Nephron progenitor cell (in vitro differentiated cells): ENCODE data around the gene METTL14.

Experiments
- DNase-seq: peaks from one replicate; pipeline ENCODE4 v3.0.0; 2021
- H3K27ac Mint-ChIP-seq: 2 replicates; pipeline ENCODE4 v1.8.0; 2021; ENCODE audit warnings: mild to moderate bottlenecking, moderate library complexity, mixed read lengths
- H3K27me3 Mint-ChIP-seq: 2 replicates; pipeline ENCODE4 v1.8.0; 2021; ENCODE audit warnings: mild to moderate bottlenecking, low read depth, mixed read lengths; ENCODE audit not compliant: poor library complexity
- H3K36me3 Mint-ChIP-seq: 2 replicates; pipeline ENCODE4 v1.8.0; 2021; ENCODE audit warnings: low read depth, mixed read lengths
- H3K4me1 Mint-ChIP-seq: 2 replicates; pipeline ENCODE4 v1.8.0; 2021; ENCODE audit warnings: mixed read lengths
- H3K4me3 Mint-ChIP-seq: 2 replicates; pipeline ENCODE4 v1.8.0; 2021; ENCODE audit warnings: mild to moderate bottlenecking, moderate library complexity, mixed read lengths
- H3K9me3 Mint-ChIP-seq: 2 replicates; pipeline ENCODE4 v1.8.0; 2021; ENCODE audit warnings: mild to moderate bottlenecking, moderate library complexity, mixed read lengths
- TF ChIP-seq, protein P1 (sequence below): fragments of 200-600 bp; sonication (generic); IDR thresholded peaks from 2 replicates; pipeline ENCODE4 v1.5.0; 2021; ENCODE audit warnings: antibody characterized with exemption

METTL14 gene

DNA sequence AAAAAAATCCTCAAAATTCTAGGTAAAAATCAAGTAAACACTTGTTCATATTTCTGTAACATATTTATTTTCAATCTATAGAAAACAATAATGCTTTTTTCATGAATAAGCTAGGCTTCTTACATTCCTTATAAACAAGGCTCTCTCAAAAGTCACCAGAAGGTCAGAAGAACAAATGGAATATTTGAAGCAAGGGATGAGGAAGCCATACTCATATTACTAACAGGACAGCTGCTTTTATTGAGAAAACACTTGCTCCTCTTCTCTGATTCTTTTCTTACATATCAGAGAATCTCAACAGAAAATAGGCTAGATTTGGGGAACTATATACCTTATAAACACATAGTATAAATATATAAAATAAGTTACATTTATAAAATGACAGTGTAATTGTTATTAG, 67.9 kb downstream of the METTL14 start:
- TF ChIP-seq, protein P1, sequence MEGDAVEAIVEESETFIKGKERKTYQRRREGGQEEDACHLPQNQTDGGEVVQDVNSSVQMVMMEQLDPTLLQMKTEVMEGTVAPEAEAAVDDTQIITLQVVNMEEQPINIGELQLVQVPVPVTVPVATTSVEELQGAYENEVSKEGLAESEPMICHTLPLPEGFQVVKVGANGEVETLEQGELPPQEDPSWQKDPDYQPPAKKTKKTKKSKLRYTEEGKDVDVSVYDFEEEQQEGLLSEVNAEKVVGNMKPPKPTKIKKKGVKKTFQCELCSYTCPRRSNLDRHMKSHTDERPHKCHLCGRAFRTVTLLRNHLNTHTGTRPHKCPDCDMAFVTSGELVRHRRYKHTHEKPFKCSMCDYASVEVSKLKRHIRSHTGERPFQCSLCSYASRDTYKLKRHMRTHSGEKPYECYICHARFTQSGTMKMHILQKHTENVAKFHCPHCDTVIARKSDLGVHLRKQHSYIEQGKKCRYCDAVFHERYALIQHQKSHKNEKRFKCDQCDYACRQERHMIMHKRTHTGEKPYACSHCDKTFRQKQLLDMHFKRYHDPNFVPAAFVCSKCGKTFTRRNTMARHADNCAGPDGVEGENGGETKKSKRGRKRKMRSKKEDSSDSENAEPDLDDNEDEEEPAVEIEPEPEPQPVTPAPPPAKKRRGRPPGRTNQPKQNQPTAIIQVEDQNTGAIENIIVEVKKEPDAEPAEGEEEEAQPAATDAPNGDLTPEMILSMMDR = no peak
- peaks cover 12% of the 10 kb centered on the region for H3K36me3 Mint-ChIP-seq
- no peaks in the 10 kb centered on the region for H3K27me3 Mint-ChIP-seq
- no peak for DNase-seq
- H3K4me1 Mint-ChIP-seq = no peaks in the 10 kb centered on the region
- no peak overlapping the region for H3K27ac Mint-ChIP-seq
- H3K9me3 Mint-ChIP-seq = no peaks in the 10 kb centered on the region
- no peak overlapping the region for H3K4me3 Mint-ChIP-seq

DNA sequence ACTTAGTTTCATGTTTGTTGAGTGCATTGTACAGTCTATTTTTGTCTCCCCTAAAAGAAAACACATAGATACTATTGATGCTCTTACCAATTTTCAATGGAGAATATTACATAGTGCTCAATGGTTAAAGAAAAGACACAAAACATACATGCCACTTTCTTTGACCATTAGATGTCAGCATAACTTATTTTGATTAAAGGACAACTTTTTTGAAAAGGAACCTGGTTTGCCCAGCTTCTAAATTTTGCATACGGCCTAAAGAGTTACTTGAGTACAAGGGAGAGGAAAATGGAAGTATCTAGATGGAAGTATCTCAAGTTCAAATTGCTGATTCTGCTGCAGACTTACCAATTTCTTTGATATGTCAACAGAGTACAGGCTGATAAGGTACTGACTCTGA, 68.5 kb downstream of the METTL14 start:
- no peak for DNase-seq
- H3K36me3 Mint-ChIP-seq = peaks cover 12% of the 10 kb centered on the region
- H3K27me3 Mint-ChIP-seq = no peaks in the 10 kb centered on the region
- H3K4me1 Mint-ChIP-seq = no peaks in the 10 kb centered on the region
- TF ChIP-seq, protein P1 = no peak
- no peak overlapping the region for H3K27ac Mint-ChIP-seq
- H3K9me3 Mint-ChIP-seq = no peaks in the 10 kb centered on the region
- no peak overlapping the region for H3K4me3 Mint-ChIP-seq

DNA sequence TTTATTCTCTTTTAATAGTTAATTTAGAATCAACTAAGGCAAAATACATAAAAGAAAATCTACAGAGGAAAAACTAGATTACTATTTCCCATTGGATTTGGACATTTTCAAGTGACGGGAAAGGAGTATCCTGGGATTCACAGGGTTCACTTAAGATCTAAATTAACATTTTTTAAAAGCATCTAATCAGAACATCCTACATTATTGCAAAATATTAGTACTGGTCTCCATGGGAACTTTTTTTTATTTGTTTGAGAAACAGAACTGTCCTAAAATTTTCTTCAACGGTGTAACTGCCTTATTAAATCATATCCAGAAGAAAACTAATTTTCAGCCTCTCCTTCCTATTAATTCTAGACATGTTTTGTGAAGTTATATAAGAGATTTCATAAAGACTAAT, 69.7 kb downstream of the METTL14 start:
- TF ChIP-seq, protein P1 = no peak
- H3K4me1 Mint-ChIP-seq = no peaks in the 10 kb centered on the region
- H3K9me3 Mint-ChIP-seq = no peaks in the 10 kb centered on the region
- no peak overlapping the region for H3K4me3 Mint-ChIP-seq
- no peaks in the 10 kb centered on the region for H3K27me3 Mint-ChIP-seq
- DNase-seq = no peak
- no peak overlapping the region for H3K27ac Mint-ChIP-seq
- peaks cover 12% of the 10 kb centered on the region for H3K36me3 Mint-ChIP-seq

DNA sequence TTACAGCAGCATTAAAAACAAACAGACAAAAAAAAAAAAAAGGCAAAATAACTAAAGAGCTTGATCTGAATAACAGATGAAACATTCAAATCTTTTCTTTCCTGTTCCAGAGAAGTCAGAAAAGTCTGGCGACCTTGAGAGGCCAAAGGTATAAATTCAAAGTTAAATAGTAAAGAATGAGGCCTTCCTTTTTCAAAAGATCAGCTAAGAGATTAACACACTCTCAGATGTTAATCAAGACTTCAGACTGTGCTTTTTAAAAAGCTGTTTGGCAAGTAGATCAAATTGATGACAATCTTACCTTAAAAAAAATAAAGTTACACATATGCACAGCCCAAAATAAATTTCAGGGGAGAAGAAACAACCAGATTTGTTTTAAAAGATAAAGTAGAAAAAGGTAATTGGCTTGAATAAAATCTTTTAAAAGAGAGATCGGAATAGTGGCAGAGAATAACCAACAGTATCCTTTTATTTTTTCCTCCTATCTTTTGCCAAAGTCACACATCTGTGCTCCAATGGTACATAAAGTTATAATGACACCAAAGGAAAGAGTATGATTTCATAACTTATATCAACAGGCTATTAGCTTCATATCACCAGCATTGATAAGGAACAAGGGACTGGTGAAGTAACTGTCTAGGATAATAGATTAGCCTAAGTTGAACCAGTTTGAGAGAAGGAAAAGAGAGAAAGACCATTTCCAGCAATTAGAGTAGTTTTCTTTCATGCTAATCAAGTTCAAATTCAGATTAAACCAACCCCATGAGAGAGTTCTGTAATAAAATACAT, 70.4 kb downstream of the METTL14 start:
- Mint-ChIP-seq H3K4me3 (no peak overlapping the region), H3K4me1 (no peaks in the 10 kb centered on the region), H3K36me3 (peaks cover 12% of the 10 kb centered on the region), H3K9me3 (no peaks in the 10 kb centered on the region), H3K27ac (no peak overlapping the region), H3K27me3 (no peaks in the 10 kb centered on the region)
- TF ChIP-seq, protein P1 = no peak
- no peak for DNase-seq

DNA sequence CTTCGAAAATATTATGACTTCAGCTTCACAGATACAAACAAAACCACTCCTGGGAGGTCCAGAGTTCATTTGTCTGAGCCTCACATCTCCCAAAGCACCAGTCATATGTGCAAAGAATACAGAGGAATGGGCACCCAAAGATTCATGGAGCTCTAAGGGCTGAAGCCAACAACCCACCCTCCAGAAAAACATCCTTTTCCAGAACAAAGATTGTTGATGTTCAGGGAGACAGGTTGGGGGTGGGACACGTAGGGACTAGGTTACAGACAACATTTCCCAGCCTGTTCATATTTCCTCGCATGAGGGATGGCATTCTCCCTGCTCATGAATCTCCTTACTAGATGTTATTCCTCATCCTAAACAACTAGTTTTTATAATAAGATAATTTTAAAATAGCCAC, 71.2 kb downstream of the METTL14 start:
- peaks cover 9% of the 10 kb centered on the region for H3K36me3 Mint-ChIP-seq
- H3K27me3 Mint-ChIP-seq = no peaks in the 10 kb centered on the region
- H3K4me3 Mint-ChIP-seq = no peak overlapping the region
- H3K9me3 Mint-ChIP-seq = no peaks in the 10 kb centered on the region
- TF ChIP-seq, protein P1 = no peak
- no peak for DNase-seq
- H3K27ac Mint-ChIP-seq = no peak overlapping the region
- no peaks in the 10 kb centered on the region for H3K4me1 Mint-ChIP-seq

DNA sequence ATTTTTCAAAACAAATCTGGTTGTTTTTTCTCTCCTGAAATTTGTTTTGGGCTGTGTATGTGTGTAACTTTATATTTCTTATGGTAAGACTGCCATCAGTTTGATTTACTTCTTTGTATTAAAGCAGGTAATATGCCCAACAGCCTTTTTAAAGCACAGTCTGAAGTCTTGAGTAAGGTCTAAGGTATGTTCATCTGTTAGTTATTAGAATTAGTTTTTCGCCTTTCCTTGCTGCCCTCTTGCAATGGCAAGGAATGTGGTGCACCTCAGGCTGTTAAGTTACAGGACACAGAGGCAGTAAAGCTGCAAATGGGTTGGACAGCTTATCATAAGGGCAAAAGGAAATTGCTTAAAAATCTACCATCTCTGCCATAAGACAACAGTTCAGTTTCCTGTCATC, 71.8 kb downstream of the METTL14 start:
- Mint-ChIP-seq H3K27me3 (no peaks in the 10 kb centered on the region), H3K4me3 (no peak overlapping the region), H3K27ac (no peak overlapping the region), H3K9me3 (no peaks in the 10 kb centered on the region), H3K36me3 (peaks cover 4% of the 10 kb centered on the region), H3K4me1 (no peaks in the 10 kb centered on the region)
- DNase-seq = no peak
- TF ChIP-seq, protein P1 = no peak
